Right cardiac atrium (tissue), 5 donors: ENCODE data around the gene SLC7A8. TPM values are rescaled to one million over a fixed set of nuclear protein-coding genes. Genes with fewer than 3 reads are reported as not detected.

ENCODE experiments used
- ATAC-seq, 2 donors: fragments of 200-7000 bp; cut with Tn5 transposase; one replicate each; pipeline versions ENCODE4 v1.8.0 to v1.9.1; 2020; ENCODE audit warnings: moderate library complexity in 2 of 2, mild to moderate bottlenecking in 1 of 2
- DNase-seq, 3 donors: peaks; one replicate each; pipeline ENCODE4 v3.0.0-alpha.2; 2020
- H3K27ac ChIP-seq: one replicate; pipeline ENCODE4 v1.5.1; 2013; ENCODE audit warnings: mild to moderate bottlenecking, low read length, control low read depth, moderate library complexity
- H3K27me3 ChIP-seq: one replicate; pipeline ENCODE4 v1.6.1; 2013; ENCODE audit not compliant: control insufficient read depth, insufficient read depth
- H3K4me1 ChIP-seq: one replicate; pipeline ENCODE4 v1.6.1; 2013; ENCODE audit warnings: low read length; ENCODE audit not compliant: control insufficient read depth, insufficient read depth
- H3K4me3 ChIP-seq: one replicate; pipeline ENCODE4 v1.5.1; 2013; ENCODE audit warnings: low read length, control low read depth
- H3K9me3 ChIP-seq: one replicate; pipeline ENCODE4 v1.6.1; 2013; ENCODE audit warnings: low read length; ENCODE audit not compliant: control insufficient read depth
- WGBS: extraction: QIAGEN DNeasy Blood & Tissue Kit; methylation state at CpG from one replicate; pipeline ENCODE4 v1.1.7; 2013; 5-methylcytosine and 5-hydroxymethylcytosine counted together
- intact Hi-C, 4 donors: fragments of 100-400 bp; cut with DNase I; formaldehyde crosslinking; loops; one replicate each; pipeline versions ENCODE4 v1.11.0 to v1.14.0; 2022 to 2023
- polyA plus RNA-seq: library from polyadenylated mRNA; stranded (reverse); fragments of 200-250 nt; gene quantifications from one replicate; pipeline ENCODE4 v1.2.3, GENCODE V29; 2013
- total RNA-seq, 4 donors: library from RNA; stranded (reverse); fragmentation: NEBNext Ultra II Directional; extraction: Animal tissue kit (Norgen Biotek cat#: 25700); gene quantifications; one replicate each; pipeline ENCODE4 v1.2.1, GENCODE V29; 2021
- donor health status: healthy with polysubstance abuse.
- donor health status: DM: no; HTN: yes; CAD: no.
- donor health status: DM: no; HTN: no; CAD: no.
- donor health status: DM: no; HTN: yes; CAD: no; lungs with severe emphysema.
- donor health status: DM: yes; HTN: yes; CAD: no.

SLC7A8 gene
- total and polyA plus RNA-seq, 5 donors, result 6.9 to 11.7 (median 9.4) TPM

- H3K27ac ChIP-seq, result no peak overlapping the region
- no peaks in the 10 kb centered on the region for H3K4me1 ChIP-seq
- 90% methylated on average over 7 of the region's 7 CpGs for WGBS
- H3K9me3 ChIP-seq, result no peaks in the 10 kb centered on the region
- H3K4me3 ChIP-seq, result no peak overlapping the region
- DNase-seq (no peak), ATAC-seq (no peak)
- intact Hi-C loops, result loop anchor here in 1 of 4 donors (10.0 kb wide), 1 partner anchor 165 kb away; no protein-coding TSS in a partner anchor
- no peaks in the 10 kb centered on the region for H3K27me3 ChIP-seq
Measured at GRCh38 chr14:23129759-23130316, 53.6 kb downstream of the SLC7A8 start.

DNA sequence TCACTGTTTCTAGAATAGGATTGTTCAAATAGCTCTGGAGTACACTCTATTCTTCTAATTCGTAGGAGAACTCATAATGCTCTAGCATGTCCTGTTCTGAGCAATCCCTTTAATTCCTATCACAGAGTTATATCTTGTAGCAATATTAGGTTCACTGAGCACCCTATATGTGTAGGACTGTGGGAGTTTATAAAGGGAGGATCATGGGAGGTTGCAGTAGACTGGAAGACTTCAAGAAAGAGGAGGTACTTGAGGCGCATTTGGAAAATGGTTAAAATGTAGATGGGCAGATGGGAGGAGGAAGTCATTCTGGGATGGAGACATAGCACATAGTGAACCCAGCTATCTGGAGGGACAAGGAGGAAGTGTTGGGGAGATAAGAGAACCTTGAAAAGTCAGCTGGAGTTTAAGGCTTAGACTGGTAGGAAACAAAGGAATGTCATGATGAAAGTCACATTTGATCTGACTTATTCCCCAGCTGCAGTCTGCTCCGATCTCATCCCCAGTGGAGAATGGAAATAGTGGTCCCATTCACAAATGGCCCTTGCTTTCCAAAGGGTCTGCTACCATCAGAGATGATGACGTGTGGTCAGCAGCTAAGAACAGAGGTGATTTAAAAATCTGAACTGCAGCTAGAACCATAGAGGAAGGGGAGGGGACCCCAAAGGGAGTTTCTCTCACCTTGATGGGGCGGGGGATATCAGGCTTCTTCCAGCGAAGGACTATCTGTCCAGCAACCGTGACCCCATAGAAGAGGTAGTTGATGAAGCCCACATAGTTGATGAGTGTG, 54.3 kb downstream of the SLC7A8 start:
- 81% methylated on average over 7 of the region's 7 CpGs for WGBS
- ATAC-seq (no peak), DNase-seq (no peak)
- H3K9me3 ChIP-seq, result no peaks in the 10 kb centered on the region
- no peaks in the 10 kb centered on the region for H3K4me1 ChIP-seq
- intact Hi-C loops, result loop anchor here in 1 of 4 donors (10.0 kb wide), 1 partner anchor 166 kb away; no protein-coding TSS in a partner anchor
- no peak overlapping the region for H3K4me3 ChIP-seq
- H3K27ac ChIP-seq, result no peak overlapping the region
- H3K27me3 ChIP-seq, result no peaks in the 10 kb centered on the region

DNA sequence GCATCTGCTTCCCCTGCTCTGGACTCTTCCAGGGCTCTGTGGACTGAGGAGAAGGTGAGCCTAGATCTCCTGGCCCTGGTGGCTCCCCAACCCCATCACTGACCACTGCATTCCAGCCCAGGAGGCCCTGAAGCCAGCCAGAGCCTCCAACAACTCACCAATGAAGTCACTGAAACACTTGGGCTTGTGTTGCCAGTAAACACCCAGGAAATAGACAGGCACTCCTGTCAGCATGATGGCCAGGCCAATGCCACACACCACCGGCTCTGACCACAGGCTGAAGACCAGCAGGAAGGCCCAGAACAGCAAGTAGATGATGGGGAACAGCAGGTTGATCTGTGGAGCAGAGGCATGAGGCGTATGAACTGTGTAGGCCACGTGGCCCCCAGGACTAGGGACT, 55.6 kb downstream of the SLC7A8 start:
- 90% methylated on average over 3 of the region's 3 CpGs for WGBS

GRCh38 chr14:23126548-23127278, 56.7 kb downstream of the SLC7A8 start:
- Histone ChIP-seq H3K4me3 (no peak overlapping the region), H3K9me3 (no peaks in the 10 kb centered on the region), H3K4me1 (peaks cover 3% of the 10 kb centered on the region), H3K27me3 (no peaks in the 10 kb centered on the region), H3K27ac (no peak overlapping the region)
- intact Hi-C loops, result loop anchor here in 1 of 4 donors (10.0 kb wide), 1 partner anchor 168 kb away; no protein-coding TSS in a partner anchor
- ATAC-seq (no peak), DNase-seq (no peak)
- 88% methylated on average over 8 of the region's 8 CpGs for WGBS

More for the DNA sequence above, 55.6 kb downstream of the SLC7A8 start:
- intact Hi-C loops, result loop anchor here in 1 of 4 donors (10.0 kb wide), 1 partner anchor 167 kb away; no protein-coding TSS in a partner anchor
- no peaks in the 10 kb centered on the region for H3K9me3 ChIP-seq
- H3K27ac ChIP-seq, result no peak overlapping the region
- no peaks in the 10 kb centered on the region for H3K27me3 ChIP-seq
- no peak for DNase-seq
- no peak for ATAC-seq
- peaks cover 3% of the 10 kb centered on the region for H3K4me1 ChIP-seq
- no peak overlapping the region for H3K4me3 ChIP-seq

DNA sequence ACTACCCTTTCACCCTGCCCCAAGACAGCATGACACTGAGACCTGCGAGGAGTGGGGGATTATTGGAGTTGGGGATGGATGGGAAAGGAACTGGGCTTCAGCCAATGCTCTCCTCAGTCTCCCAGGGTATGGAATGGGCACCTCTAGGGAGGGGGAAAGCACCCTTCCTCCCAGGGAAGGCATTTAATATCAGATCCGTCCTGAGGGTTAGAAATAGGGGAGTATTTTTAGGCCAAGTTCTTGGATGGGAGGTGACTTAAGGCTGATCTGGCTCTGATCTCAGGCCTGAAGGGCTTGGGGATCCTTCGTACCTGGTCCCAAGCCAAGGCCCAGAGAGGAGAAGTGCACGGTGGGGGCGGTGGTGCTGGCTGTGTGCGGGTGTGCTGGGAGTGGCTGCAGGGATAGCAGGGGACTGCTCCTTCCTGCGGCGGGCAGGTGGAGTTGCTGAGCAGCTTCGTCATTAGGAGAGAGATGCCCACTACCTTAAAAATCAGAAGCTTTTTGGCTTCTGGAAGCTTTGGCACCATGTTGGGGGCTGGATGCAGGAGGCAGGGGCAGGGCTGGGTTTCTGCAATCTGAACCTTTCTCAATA, 57.4 kb downstream of the SLC7A8 start:
- intact Hi-C loops, result loop anchor here in 1 of 4 donors (10.0 kb wide), 1 partner anchor 169 kb away; no protein-coding TSS in a partner anchor
- Histone ChIP-seq H3K9me3 (no peaks in the 10 kb centered on the region), H3K27me3 (no peaks in the 10 kb centered on the region), H3K4me3 (no peak overlapping the region), H3K27ac (no peak overlapping the region), H3K4me1 (peaks cover 3% of the 10 kb centered on the region)
- ATAC-seq (no peak), DNase-seq (no peak)
- WGBS, result 58% methylated on average over 9 of the region's 9 CpGs

DNA sequence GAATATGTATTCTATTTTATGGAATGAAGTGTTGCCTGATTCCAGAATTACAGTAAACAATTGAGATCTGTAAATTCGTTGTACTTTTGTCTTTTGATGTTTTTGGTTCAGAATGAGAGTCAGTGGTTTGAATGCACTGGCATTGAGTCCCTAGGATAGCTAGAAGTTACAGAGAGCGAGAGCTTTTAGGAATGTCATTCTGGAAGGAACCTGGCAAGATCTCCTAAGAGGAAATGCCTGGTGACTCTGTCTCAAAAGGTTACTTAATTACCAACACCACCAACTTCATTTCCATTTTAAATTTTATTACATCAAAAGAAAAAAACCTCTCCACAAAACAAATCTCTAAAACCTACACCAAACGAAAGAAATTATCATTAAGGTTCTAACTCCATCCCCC, 58.4 kb downstream of the SLC7A8 start:
- no peak for DNase-seq
- Histone ChIP-seq H3K4me3 (no peak overlapping the region), H3K27ac (no peak overlapping the region), H3K27me3 (no peaks in the 10 kb centered on the region), H3K9me3 (no peaks in the 10 kb centered on the region), H3K4me1 (peaks cover 3% of the 10 kb centered on the region)
- intact Hi-C loops, result loop anchor here in 1 of 4 donors (10.0 kb wide), 1 partner anchor 170 kb away; no protein-coding TSS in a partner anchor
- 72% methylated on average over 3 of the region's 3 CpGs for WGBS
- ATAC-seq, result no peak

- H3K4me1 ChIP-seq, result peaks cover 3% of the 10 kb centered on the region
- no peak overlapping the region for H3K4me3 ChIP-seq
- no peaks in the 10 kb centered on the region for H3K27me3 ChIP-seq
- ATAC-seq (no peak), DNase-seq (no peak)
- intact Hi-C loops, result loop anchor here in 1 of 4 donors (10.0 kb wide), 1 partner anchor 170 kb away; no protein-coding TSS in a partner anchor
- no peaks in the 10 kb centered on the region for H3K9me3 ChIP-seq
- no peak overlapping the region for H3K27ac ChIP-seq
- WGBS, result 86% methylated on average over 13 of the region's 13 CpGs
Measured at GRCh38 chr14:23124337-23124954, 59.0 kb downstream of the SLC7A8 start.

GRCh38 chr14:23123419-23123818, 60.0 kb downstream of the SLC7A8 start:
- Histone ChIP-seq H3K4me3 (no peak overlapping the region), H3K9me3 (no peaks in the 10 kb centered on the region), H3K27me3 (no peaks in the 10 kb centered on the region), H3K27ac (no peak overlapping the region), H3K4me1 (peaks cover 3% of the 10 kb centered on the region)
- intact Hi-C loops, result loop anchor here in 1 of 4 donors (10.0 kb wide), 1 partner anchor 171 kb away; no protein-coding TSS in a partner anchor
- 34% methylated on average over 8 of the region's 8 CpGs for WGBS
- peak; percentile 78 to 90 (median 88) for DNase-seq
- peak; percentile 69 to 70 for ATAC-seq

DNA sequence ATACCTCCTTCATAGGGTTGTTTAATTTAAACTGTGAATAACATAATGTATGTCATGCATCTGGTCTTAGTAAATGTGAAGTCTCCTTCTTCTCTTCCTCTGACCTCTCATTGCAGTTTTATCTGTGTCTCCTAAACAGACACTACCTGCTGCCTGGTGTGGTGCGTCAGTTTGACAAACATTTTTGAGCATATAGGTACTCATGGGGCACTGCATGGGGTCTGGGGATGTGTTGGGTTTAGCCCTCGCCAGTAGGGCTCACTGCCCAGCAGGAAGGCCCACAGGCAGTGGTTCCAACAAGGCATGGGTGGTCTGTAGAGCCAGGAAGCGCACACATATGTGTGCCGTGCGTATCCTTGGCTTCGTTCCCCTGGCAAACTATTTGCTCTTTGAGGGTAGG, 61.4 kb downstream of the SLC7A8 start:
- H3K27me3 ChIP-seq, result no peaks in the 10 kb centered on the region
- ATAC-seq (no peak), DNase-seq (no peak)
- H3K9me3 ChIP-seq, result no peaks in the 10 kb centered on the region
- no peak overlapping the region for H3K4me3 ChIP-seq
- 86% methylated on average over 6 of the region's 6 CpGs for WGBS
- H3K4me1 ChIP-seq, result peaks cover 3% of the 10 kb centered on the region
- intact Hi-C loops, result loop anchor here in 1 of 4 donors (10.0 kb wide), 1 partner anchor 173 kb away; no protein-coding TSS in a partner anchor
- H3K27ac ChIP-seq, result no peak overlapping the region

DNA sequence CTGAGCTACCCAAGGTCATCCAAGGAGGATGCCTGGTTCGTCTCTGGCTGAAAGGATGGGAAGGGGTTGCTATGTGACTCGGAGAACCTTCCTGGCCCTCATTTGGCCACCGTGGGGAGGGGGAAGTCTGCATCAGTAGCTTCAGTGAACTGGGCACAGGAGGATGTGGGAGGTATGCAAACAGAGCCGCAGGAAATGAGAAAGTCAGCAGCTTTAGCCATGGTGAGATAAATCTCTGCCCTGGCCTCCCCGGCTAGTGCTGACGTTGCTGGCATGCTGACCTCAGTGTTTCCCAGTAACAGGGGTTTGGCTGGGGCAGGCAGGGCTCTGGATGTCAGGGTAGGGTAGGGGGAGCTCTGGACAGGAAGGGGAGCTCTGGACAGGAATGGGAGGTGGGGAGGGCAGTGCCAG, 62.1 kb downstream of the SLC7A8 start:
- intact Hi-C loops, result loop anchor here in 3 of 4 donors (1.0 to 10.0 kb wide), 3 partner anchors 65 to 173 kb away; no protein-coding TSS in a partner anchor
- H3K27ac ChIP-seq, result no peak overlapping the region
- H3K4me3 ChIP-seq, result no peak overlapping the region
- H3K27me3 ChIP-seq, result no peaks in the 10 kb centered on the region
- ATAC-seq (peak; percentile 44 to 71), DNase-seq (peak in 2 of 3 donors; percentile 53 to 77)
- no peaks in the 10 kb centered on the region for H3K9me3 ChIP-seq
- 24% methylated on average over 6 of the region's 6 CpGs for WGBS
- peaks cover 3% of the 10 kb centered on the region for H3K4me1 ChIP-seq
